GM10847 (cell line): ENCODE measurements around the gene MLPH.

Experiments
- POLR2A ChIP-seq: IDR thresholded peaks from 2 replicates; pipeline ENCODE4 v1.6.1; 2011; ENCODE audit not compliant: insufficient read length; ENCODE audit errors: extremely low read depth

MLPH gene

GRCh38 chr2:237514474-237515130 is 27.6 kb downstream of the MLPH start:
- TF ChIP-seq POLR2A: no peak

DNA sequence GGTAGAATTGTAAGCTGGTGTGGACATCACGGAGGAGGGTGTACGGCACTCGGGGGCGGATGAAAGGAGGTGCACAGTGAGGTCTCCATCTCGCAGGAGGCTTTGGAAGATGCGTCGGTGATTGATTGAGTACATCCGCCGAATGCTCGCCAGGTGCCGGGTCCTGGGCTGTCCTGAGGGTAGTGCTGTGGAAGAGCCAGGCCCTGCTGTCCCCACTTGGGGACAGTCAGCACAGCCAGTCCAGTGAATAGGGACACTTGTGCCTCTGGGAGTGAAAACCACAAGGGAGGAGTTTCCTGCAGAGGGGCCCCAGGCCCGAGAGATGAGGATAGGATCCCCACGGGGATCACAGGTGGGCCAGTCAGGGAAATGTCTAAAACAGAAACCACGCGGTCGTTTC is 28.1 kb downstream of the MLPH start:
- no peak for TF ChIP-seq POLR2A

- no peak for TF ChIP-seq POLR2A
Measured at GRCh38 chr2:237515621-237516275, 28.7 kb downstream of the MLPH start.

DNA sequence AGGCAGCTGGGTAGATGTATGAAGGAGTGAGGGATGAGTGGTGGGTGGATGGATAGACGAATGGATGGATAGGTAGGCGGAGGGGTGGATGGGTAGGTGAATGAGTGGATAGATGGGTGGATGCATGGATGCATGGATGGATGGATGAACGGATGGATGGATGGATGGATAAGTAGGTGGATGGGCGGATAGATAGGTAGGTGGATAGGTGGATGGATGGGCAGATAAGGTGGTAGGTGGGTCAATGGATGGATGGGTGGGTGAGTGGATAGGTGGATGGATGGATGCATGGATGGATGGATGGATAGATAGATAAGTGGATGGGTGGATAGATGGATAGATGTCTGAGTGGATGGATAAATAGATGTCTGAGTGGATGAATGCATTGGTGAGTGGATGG is 30.1 kb downstream of the MLPH start:
- no peak for TF ChIP-seq POLR2A

DNA sequence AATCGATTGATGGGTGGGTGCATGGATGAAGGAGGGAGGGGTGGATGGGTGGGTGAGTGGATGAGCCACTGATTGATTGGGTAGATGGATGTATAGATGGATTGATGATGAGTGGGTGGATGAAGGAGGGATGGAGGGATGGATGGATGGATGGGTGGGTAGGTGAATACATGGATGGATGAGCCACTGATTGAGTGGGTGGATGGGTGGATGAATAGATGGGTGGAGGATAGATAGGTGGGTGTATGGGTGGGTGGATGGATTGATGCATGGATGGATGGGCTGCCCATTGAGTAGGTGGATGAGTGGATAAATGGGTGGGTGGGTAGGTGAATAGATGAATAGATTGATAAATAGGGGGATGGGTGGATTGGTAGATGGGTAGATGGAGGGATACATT is 30.9 kb downstream of the MLPH start:
- TF ChIP-seq POLR2A: no peak

GRCh38 chr2:237519506-237520245 is 32.6 kb downstream of the MLPH start:
- TF ChIP-seq POLR2A: no peak

- TF ChIP-seq POLR2A: no peak
Measured at GRCh38 chr2:237520290-237520689, 33.2 kb downstream of the MLPH start.

GRCh38 chr2:237524631-237525030 is 37.6 kb downstream of the MLPH start:
- TF ChIP-seq POLR2A: no peak

- TF ChIP-seq POLR2A: no peak
Measured at GRCh38 chr2:237525559-237526157, 38.6 kb downstream of the MLPH start.

DNA sequence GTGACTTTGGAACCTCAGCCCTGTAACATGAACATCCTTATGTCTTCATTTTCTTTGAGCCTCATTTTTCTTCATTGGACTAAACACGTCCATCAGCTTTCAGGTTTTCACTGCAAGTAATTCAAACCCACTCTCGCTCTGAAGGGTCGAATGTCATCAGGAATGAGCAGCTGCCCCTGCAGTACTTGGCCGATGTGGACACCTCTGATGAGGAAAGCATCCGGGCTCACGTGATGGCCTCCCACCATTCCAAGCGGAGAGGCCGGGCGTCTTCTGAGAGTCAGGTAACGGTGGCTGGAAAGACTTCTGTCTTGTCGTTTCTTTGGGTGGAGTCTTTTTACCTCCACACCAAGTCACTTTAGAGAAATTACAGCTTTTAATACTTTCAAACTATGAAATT is 40.2 kb downstream of the MLPH start:
- TF ChIP-seq POLR2A: no peak

DNA sequence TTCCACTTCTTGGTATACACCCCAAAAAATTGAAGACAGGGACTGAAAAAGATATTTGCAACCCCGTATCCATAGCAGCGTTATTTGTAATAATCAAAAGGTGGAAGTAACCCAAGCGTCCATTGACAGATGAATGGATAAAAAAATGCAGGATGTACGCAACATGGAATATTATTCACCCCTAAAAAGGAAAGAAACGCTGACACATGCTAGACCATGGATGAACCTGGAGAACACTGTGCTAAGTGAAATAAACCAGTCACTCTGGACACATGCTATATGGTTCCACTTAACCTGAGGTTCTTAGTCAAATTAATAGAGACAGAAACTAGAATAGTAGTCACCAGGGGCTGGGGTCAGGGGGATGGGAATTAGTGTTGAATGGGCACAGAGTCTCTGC is 40.7 kb downstream of the MLPH start:
- TF ChIP-seq POLR2A: no peak

DNA sequence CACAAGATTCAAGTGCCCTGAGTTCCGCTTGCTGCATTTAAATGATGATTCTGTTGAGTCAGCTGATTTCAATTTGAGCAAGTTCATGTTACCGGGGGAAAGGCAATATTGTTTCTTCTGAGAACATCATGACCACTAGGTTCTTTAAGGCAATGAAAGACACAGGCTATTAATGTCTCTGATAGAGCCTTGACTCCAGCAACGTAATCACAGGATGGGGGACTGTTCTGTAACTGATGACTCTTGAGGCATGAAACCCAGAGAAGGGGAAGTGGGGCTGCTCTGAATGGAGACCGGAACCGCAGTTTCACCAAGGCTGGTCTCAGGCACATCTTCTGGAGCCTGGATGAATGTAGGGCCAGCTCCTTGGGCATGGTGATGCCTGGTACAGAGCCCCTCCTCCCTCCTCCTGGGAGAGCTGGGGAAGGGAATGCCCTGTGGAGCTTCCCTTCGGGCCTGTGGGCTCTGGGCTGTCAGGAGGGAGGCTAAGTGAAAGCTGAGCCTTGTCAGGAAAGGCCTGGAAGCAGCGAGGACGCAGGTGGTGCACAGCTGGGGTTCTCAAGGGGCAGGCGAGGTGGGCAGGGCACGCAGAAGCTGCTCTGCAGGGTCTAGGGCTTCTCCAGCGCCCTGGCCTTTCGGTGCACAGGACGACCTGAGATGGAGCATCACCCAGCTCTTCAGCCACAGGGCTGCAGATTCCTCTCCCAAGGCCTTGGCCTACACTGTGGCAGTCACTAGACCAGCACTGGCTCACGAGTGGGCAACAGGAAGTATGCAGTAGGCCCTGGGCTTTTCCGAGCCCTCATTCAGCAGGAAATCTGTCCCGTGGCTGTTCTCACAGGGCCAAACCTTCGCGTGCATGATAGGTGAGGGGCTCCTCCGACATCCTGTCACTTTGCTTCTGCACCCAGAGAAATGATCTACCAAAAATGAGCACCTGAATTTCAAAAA is 42.7 kb downstream of the MLPH start:
- TF ChIP-seq POLR2A: no peak

GRCh38 chr2:237530472-237531433 is 43.7 kb downstream of the MLPH start:
- no peak for TF ChIP-seq POLR2A

DNA sequence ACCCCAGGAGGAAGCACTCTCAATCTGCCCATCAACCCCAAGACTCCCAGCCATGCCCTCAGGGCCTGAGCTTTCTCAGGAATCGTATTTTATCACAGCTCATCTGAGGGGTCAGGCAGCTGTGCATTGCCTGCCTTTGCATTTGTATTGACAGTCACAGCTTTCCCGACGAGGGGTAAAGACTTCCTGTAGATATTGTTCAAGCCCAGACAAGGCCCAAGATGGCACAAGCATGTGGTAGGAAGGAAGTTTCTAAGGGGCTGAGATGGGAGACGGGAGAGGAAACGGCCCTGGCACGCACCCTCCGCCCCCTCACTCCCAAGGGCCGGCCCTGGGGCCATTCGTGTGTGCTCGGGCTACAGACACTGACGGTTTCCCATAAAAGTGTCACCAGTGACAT is 45.1 kb downstream of the MLPH start:
- TF ChIP-seq POLR2A: no peak
